Measurements from ENCODE around the gene TCERG1. TPM values are rescaled to one million over a fixed set of nuclear protein-coding genes. Genes with fewer than 3 reads are reported as not detected.

TCERG1 gene
- polyA plus RNA-seq, 1 of the 3 experiments (the other 2 are of a cell fraction), result 38.5 TPM

- WGBS (ENCODE audit: low lambda C conversion rate), result 21% methylated on average over 7 of the region's 7 CpGs
- POLR2A ChIA-PET, result no interaction called here
These were observed 20.1 kb upstream of the TCERG1 start for GRCh38 chr5:146426853-146427618.

More at GRCh38 chr5:146426853-146427618, 20.1 kb upstream of the TCERG1 start:
- Histone ChIP-seq H3K9me2 (no peaks in the 10 kb centered on the region), H3K79me2 (ENCODE audit: insufficient read depth) (no peaks in the 10 kb centered on the region), H3K27ac (ENCODE audit: low read depth in 2 of 2, low read length in 1 of 2) (no peak overlapping the region), H3K9ac (no peak overlapping the region), H3F3A (replicated peaks; ENCODE audit: insufficient read depth) (no peaks in the 10 kb centered on the region), H3K36me3 (replicated peaks in 1 of 2; ENCODE audit: control insufficient read depth in 1 of 2, insufficient read depth in 2 of 2, low read length in 1 of 2) (no peaks in the 10 kb centered on the region), H2AFZ (ENCODE audit: low read depth) (no peak overlapping the region), H3K27me3 (ENCODE audit: insufficient read depth) (peaks cover 10% of the 10 kb centered on the region; the same call in 1 of the 2 replicates), H4K20me1 (ENCODE audit: insufficient read depth) (no peaks in the 10 kb centered on the region), H3K4me2 (no peak overlapping the region), H3K4me1 (ENCODE audit: control insufficient read depth in 1 of 2, insufficient read depth in 2 of 2, low read depth in 1 of 2, low read length in 1 of 2) (no peaks in the 10 kb centered on the region; a peak in 1 of 4 replicates), H3K4me3 (ENCODE audit: low read depth in 2 of 2, low read length in 1 of 2) (no peak overlapping the region), H3K9me3 (no peaks in the 10 kb centered on the region)
- TF ChIP-seq TAF1 (IDR thresholded peaks at IDR 0.05; ENCODE audit: borderline replicate concordance, low read depth, low read length) (no peak), REST (IDR thresholded peaks at IDR 0.05; ENCODE audit: low read depth, low read length) (no peak), MEF2A (IDR thresholded peaks at IDR 0.05; ENCODE audit: borderline replicate concordance, low read depth) (no peak), SIN3A (IDR thresholded peaks at IDR 0.05; ENCODE audit: borderline replicate concordance, low read depth, low read length) (no peak), RAD21 (IDR thresholded peaks at IDR 0.05; ENCODE audit: low read length) (peak; percentile 94), SMC3 (IDR thresholded peaks at IDR 0.05; ENCODE audit: low read depth, low read length) (peak; percentile 65), CTCF (IDR thresholded peaks at IDR 0.05) (peak; percentile 77), MAX (IDR thresholded peaks at IDR 0.05; ENCODE audit: low read depth) (no peak), CHD2 (IDR thresholded peaks at IDR 0.05; ENCODE audit: low read length, partially characterized antibody) (no peak)
- CTCF ChIA-PET, result interaction anchor here (0.6 to 3.8 kb wide), 37 partner anchors 10 to 604 kb away, joined by 3 to 32 read pairs (median 4); partner anchors contain the start of gene TCERG1
- DNase-seq, result peak; percentile 49

Data from SK-N-SH (cell line).